ENCODE measurements around the gene TRIOBP.
"Not testable (repeated sequence)": the region's sequence is repeated elsewhere in the genome, so short reads cannot be mapped to it uniquely, and the experiment has no call there.

TRIOBP gene

GRCh38 chr22:37775785-37776638 lies 79.2 kb downstream of the TRIOBP start:
- no peak for DNase-seq (ENCODE audit: low spot score)

GRCh38 chr22:37776639-37777005 lies 79.8 kb downstream of the TRIOBP start:
- no peak for DNase-seq (ENCODE audit: low spot score)

DNA sequence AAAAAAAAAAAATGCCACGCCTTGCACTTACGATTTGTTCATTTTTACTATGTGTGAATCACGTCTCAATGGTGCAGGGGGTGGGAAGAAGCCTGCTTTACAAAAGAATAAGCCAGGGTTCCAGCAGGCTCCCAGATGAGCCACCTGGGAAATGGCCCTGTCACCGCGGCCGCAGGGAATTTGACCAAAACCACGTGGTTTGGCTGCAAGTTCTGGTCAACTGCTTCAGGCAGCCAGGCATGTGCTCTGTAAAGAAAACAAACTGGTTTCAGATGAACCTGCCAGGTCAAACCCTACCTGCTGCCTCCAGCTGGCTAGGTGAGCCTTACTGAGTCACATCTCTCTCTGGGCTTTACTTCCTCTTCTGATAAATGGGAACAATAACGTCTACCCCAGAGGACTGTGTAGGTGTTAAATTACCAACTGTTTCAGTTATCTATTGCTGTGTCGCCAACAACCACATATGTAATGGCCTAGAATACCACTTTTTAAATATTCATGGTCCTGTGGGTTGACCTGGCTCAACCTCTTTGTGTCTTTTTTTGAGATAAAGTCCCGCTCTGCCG lies 80.4 kb downstream of the TRIOBP start:
- no peak for DNase-seq (ENCODE audit: low spot score)

DNA sequence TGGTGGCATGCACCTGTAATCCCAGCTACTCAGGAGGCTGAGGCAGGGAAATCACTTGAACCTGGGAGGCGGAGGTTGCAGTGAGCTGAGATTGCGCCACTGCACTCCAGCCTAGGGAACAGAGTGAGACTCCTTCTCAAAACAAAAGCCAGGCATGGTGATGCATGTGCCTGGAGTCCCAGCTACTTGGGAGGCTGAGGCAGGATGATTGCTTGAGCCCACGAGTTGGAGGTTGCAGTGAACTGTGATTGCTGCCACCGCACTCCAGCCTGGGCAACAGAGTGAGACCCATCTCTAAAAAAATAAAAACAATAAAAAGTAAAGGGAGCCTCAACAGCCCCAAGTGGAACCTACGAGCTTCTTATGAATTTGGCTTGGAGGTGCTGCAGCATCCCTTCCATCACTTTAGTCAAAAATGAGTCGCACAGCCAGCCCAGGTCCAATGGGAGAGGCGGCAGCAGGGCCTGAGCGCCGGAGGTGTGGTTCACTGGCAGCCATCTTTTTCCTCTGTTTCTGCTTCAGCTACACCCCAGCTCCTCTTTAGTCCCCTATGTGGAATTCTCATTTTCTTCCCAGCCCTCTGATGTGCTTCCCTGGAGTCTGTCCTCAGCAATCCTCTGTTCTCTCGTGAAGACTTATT lies 81.6 kb downstream of the TRIOBP start:
- no peak for DNase-seq (ENCODE audit: low spot score)

GRCh38 chr22:37781434-37782059 lies 84.7 kb downstream of the TRIOBP start:
- DNase-seq (ENCODE audit: low spot score): no peak

DNA sequence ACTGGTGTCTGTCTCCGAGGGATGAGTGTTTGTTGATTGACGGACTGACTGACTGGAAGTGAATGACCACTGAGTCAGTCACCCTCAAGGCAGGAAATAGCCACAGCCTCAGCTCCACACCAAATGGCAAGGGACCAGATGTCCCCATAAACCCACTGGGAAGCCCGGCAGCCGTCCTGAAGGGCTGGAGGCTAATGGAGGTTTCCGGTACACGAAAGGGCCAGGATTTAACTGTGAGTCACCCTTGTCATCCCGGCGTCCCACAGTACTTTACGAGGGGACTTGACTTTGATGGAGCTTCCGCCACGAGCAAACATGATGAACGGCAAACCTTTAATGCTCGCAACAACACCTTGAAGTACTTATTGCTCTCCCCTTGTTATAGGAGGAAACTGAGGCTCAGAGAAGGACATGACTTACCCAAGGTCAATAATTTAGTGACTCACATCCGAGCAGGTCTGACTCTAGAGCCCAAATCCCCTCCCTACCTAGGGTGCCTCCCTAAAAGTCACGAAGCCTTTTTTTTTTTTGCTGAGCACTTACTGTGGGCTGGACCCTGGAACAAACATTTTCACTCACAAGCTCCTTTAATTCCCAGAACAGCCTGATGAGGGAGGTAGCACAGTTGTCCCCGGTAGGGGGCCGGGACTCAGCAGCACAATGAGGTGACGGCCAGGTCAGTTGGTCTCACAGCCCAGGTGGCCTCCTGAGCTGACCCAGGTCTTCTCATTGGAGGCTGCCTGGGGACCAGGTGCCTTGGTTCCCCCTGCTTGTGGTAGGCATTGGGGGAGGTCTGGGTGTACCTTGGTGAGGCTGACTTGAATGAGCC lies 85.7 kb downstream of the TRIOBP start:
- DNase-seq (ENCODE audit: low spot score): no peak

DNA sequence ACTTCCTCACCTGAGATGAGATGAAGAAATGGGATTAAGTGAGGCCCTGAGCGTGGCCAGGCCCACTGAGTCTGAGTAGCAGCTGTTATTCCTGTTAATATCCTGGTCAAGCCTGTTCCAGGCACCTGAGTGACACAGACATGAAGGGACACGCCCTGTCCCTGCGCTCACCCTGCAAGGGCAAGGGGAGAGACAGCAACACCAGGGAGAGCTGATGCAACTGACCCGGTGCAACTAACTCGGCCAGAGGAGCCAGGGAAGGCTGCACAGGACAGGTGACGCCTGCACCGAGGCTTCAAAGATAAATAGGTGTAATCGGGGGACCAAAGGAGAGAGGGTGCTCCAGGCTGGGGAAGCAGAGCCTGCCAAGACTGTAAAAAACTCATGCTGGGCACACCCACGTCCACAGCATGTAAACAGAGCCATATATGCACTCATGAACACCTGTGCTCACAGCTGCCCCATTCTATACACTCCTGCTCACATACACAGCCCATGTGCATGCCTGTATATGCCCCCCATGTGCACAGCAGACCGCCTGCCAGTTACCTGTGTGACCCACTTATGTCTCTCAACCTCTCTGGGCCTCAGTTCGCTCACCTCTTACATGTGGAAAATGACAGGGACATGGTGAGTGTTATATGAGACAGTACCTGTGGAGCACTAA lies 88.1 kb downstream of the TRIOBP start:
- DNase-seq (ENCODE audit: low spot score): no peak

DNA sequence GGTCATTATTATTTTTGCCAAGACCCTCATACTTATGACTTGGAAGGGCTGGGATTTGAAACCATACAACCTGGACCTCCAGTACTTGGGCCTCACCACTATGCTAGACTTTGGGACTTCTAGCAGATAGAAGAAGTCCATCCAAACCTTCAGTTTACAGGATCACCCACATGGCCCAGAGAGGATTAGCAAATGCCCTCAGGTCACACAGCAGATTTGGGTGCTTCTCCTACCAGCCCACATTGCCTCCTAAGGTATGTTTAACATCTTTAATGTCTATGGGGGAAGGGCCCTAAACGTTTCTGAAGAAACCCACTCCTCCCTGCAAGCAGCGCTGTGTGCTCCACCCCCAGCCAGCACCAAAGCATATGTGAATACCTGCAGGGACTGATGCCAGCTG lies 93.4 kb downstream of the TRIOBP start:
- DNase-seq (ENCODE audit: low spot score): no peak

GRCh38 chr22:37792494-37792893 lies 95.6 kb downstream of the TRIOBP start:
- no peak for DNase-seq (ENCODE audit: low spot score)

GRCh38 chr22:37794376-37794775 lies 97.5 kb downstream of the TRIOBP start:
- DNase-seq (ENCODE audit: low spot score): no peak

- DNase-seq (ENCODE audit: low spot score): no peak
Measured at GRCh38 chr22:37796079-37796478, 99.2 kb downstream of the TRIOBP start.

GRCh38 chr22:37797259-37797658 lies 100.4 kb downstream of the TRIOBP start:
- DNase-seq (ENCODE audit: low spot score): not testable (repeated sequence)

- no peak for DNase-seq (ENCODE audit: low spot score)
Measured at GRCh38 chr22:37797874-37798500, 101.1 kb downstream of the TRIOBP start.

GRCh38 chr22:37799979-37800378 lies 103.1 kb downstream of the TRIOBP start:
- DNase-seq (ENCODE audit: low spot score): not testable (repeated sequence)

- DNase-seq (ENCODE audit: low spot score): no peak
Measured at GRCh38 chr22:37801946-37802309, 105.1 kb downstream of the TRIOBP start.

- no peak for DNase-seq (ENCODE audit: low spot score)
Measured at GRCh38 chr22:37802310-37803194, 105.7 kb downstream of the TRIOBP start.

DNA sequence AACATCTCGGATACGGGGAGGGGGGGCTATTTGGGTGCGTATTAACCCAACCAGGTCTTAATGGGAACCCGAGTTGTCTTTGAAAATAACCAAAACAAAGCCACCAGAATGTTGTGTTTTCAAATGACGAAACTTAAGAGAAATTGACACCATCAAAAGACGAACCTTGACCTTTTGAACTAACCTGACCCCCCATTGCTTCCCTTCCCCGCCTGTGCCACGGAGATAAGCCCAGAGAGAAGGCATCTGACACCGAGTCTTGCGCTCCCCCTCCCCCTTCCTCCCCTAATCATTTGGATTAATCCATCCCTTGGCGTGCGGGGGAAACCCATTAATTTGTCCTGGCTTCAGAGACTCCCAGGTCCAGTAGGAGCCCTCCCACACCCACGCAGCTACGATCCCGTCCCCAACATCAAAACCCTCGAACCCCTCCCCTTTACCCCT lies 106.4 kb downstream of the TRIOBP start:
- no peak for DNase-seq (ENCODE audit: low spot score)

GRCh38 chr22:37803639-37804351 lies 106.9 kb downstream of the TRIOBP start:
- DNase-seq (ENCODE audit: low spot score): no peak

DNA sequence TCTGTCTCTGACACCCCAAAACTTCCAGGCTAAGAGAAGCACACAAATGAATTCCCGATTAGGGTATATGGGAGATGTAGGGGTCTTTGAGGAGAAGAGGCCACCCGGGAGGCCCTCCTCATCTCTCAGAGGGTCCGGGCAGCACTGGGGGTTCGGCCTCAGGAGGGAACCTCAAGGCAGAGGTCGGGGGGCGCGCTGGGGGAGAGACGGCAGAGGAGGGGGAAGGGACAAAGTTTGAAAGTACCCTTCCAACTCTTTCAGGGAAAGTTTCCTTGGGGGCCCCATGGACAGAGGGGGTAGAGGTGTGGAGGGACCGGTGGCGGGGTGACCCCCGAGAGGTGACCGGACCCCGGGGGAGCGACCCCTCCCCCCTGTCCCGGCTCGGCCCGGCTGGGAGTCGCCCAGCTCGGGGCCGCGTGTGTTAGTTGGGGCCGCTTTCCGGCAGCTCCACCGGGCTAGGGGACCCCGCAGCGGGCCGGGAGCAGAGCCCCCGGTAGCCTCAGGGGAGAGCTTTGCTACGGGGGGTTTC lies 107.6 kb downstream of the TRIOBP start:
- DNase-seq (ENCODE audit: low spot score): no peak
